GM19328 (cell line): ENCODE measurements around the gene MDN1.
A peak's percentile ranks its signal among the peaks of the same experiment; 100 is the strongest.
"Not testable (repeated sequence)": the region's sequence is repeated elsewhere in the genome, so short reads cannot be mapped to it uniquely, and the experiment has no call there.

Experiments
- ATAC-seq: cut with Tn5 transposase; IDR thresholded peaks from one replicate; pipeline ENCODE4 v1.9.1; 2021; ENCODE audit warnings: mild to moderate bottlenecking, moderate library complexity; ENCODE audit not compliant: unreplicated experiment

Gene MDN1

GRCh38 chr6:89819336-89820130 is at the start of gene MDN1:
TSS of gene MDN1 (minus strand) at chr6:89819794. CDS start at chr6:89819607, 187 bp downstream.
- peak; percentile 90 for ATAC-seq

- no peak for ATAC-seq
Measured at GRCh38 chr6:89866024-89866678, 46.6 kb upstream of the MDN1 start.

- ATAC-seq: no peak
Measured at GRCh38 chr6:89862698-89863097, 43.1 kb upstream of the MDN1 start.

GRCh38 chr6:89862273-89862672 is 42.7 kb upstream of the MDN1 start:
- no peak for ATAC-seq

- peak; percentile 46 for ATAC-seq
Measured at GRCh38 chr6:89859744-89860143, 40.1 kb upstream of the MDN1 start.

GRCh38 chr6:89858041-89858440 is 38.4 kb upstream of the MDN1 start:
- ATAC-seq: no peak

GRCh38 chr6:89853068-89853467 is 33.5 kb upstream of the MDN1 start:
- no peak for ATAC-seq

GRCh38 chr6:89847513-89847912 is 27.9 kb upstream of the MDN1 start:
- not testable (repeated sequence) for ATAC-seq

GRCh38 chr6:89843070-89843469 is 23.5 kb upstream of the MDN1 start:
- ATAC-seq: no peak

GRCh38 chr6:89842228-89842627 is 22.6 kb upstream of the MDN1 start:
- ATAC-seq: no peak

GRCh38 chr6:89840538-89840937 is 20.9 kb upstream of the MDN1 start:
- ATAC-seq: no peak

- ATAC-seq: no peak
Measured at GRCh38 chr6:89836639-89837222, 17.1 kb upstream of the MDN1 start.

GRCh38 chr6:89834884-89835792 is 15.5 kb upstream of the MDN1 start:
- ATAC-seq: peak; percentile 96

- ATAC-seq: no peak
Measured at GRCh38 chr6:89830170-89830809, 10.7 kb upstream of the MDN1 start.

- peak; percentile 96 for ATAC-seq
Measured at GRCh38 chr6:89829472-89830169, 10.0 kb upstream of the MDN1 start, which contains the start of gene CASP8AP2. TSS of gene CASP8AP2 (plus strand) at chr6:89829880.

GRCh38 chr6:89828988-89829471 is 9.4 kb upstream of the MDN1 start:
- ATAC-seq: peak; percentile 29

- peak; percentile 2 for ATAC-seq
Measured at GRCh38 chr6:89828475-89828987, 8.9 kb upstream of the MDN1 start.

GRCh38 chr6:89826029-89826528 is 6.5 kb upstream of the MDN1 start:
- no peak for ATAC-seq

GRCh38 chr6:89818977-89819335 is 638 bp downstream of the MDN1 start:
- peak; percentile 21 for ATAC-seq
